KMS-11 (cell line): Measurements from ENCODE around the gene SCN1A.
"Not testable (repeated sequence)": the region's sequence is repeated elsewhere in the genome, so short reads cannot be mapped to it uniquely, and the experiment has no call there.

ENCODE experiments used
- H2AFZ ChIP-seq: fragments of 200-600 bp; sonication (generic); 2 replicates; pipeline ENCODE4 v1.6.1; 2016; ENCODE audit warnings: antibody characterized with exemption, mixed run types, low read depth
- H3K27ac ChIP-seq: fragments of 200-600 bp; sonication (generic); 2 replicates; pipeline ENCODE4 v1.6.1; 2016; ENCODE audit warnings: mild to moderate bottlenecking, mixed run types
- H3K27me3 ChIP-seq: fragments of 200-600 bp; sonication (generic); 2 replicates; pipeline ENCODE4 v1.6.1; 2017; ENCODE audit warnings: mild to moderate bottlenecking, low read depth, mixed run types, moderate library complexity; ENCODE audit not compliant: insufficient read depth
- H3K36me3 ChIP-seq: fragments of 200-600 bp; sonication (generic); 2 replicates; pipeline ENCODE4 v1.6.1; 2017; ENCODE audit warnings: mild to moderate bottlenecking, mixed run types; ENCODE audit not compliant: insufficient read depth
- H3K4me1 ChIP-seq: fragments of 200-600 bp; sonication (generic); 2 replicates; pipeline ENCODE4 v1.6.1; 2016; ENCODE audit warnings: mild to moderate bottlenecking, low read depth, mixed run types; ENCODE audit not compliant: poor library complexity, severe bottlenecking
- H3K4me2 ChIP-seq: fragments of 200-600 bp; sonication (generic); 2 replicates; pipeline ENCODE4 v1.7.0; 2016; ENCODE audit warnings: mild to moderate bottlenecking, mixed run types
- H3K4me3 ChIP-seq: fragments of 200-600 bp; sonication (generic); IDR thresholded peaks from 2 replicates; pipeline ENCODE4 v1.6.1; 2017; ENCODE audit warnings: low read depth, low read length, mixed read lengths; ENCODE audit not compliant: insufficient read depth
- H3K79me2 ChIP-seq: fragments of 200-600 bp; sonication (generic); 2 replicates; pipeline ENCODE4 v1.6.1; 2016; ENCODE audit warnings: low read depth, mixed run types; ENCODE audit not compliant: insufficient read depth
- H3K9ac ChIP-seq: fragments of 200-600 bp; sonication (generic); 2 replicates; pipeline ENCODE4 v1.6.1; 2016; ENCODE audit warnings: mild to moderate bottlenecking, mixed run types
- H4K20me1 ChIP-seq: fragments of 200-600 bp; sonication (generic); 2 replicates; pipeline ENCODE4 v1.6.1; 2016; ENCODE audit warnings: mild to moderate bottlenecking, mixed run types; ENCODE audit not compliant: insufficient read depth
- CTCF ChIP-seq: fragments of 200-600 bp; sonication (generic); conservative IDR thresholded peaks from 2 replicates; pipeline ENCODE4 v1.6.1; 2017; ENCODE audit warnings: low read depth, mild to moderate bottlenecking, antibody characterized with exemption, low read length, moderate library complexity, mixed read lengths

Gene SCN1A

GRCh38 chr2:166140475-166140874 lies 12.7 kb upstream of the SCN1A start:
- Histone ChIP-seq H3K36me3 (no peaks in the 10 kb centered on the region), H3K27me3 (no peaks in the 10 kb centered on the region), H3K4me2 (no peak overlapping the region), H3K79me2 (no peaks in the 10 kb centered on the region), H3K27ac (no peak overlapping the region), H3K4me1 (no peaks in the 10 kb centered on the region), H3K9ac (no peak overlapping the region), H2AFZ (no peak overlapping the region), H4K20me1 (no peaks in the 10 kb centered on the region), H3K4me3 (no peak overlapping the region)
- TF ChIP-seq CTCF, result no peak

GRCh38 chr2:166139479-166139878 lies 11.7 kb upstream of the SCN1A start:
- not testable (repeated sequence) for H4K20me1 ChIP-seq, H3K79me2 ChIP-seq, H3K4me1 ChIP-seq, H3K27me3 ChIP-seq, H2AFZ ChIP-seq, H3K27ac ChIP-seq, H3K4me2 ChIP-seq, H3K36me3 ChIP-seq, H3K4me3 ChIP-seq, H3K9ac ChIP-seq

- no peak for TF ChIP-seq CTCF
- no peaks in the 10 kb centered on the region for H3K27me3 ChIP-seq
- no peak overlapping the region for H3K4me3 ChIP-seq
- H3K36me3 ChIP-seq, result no peaks in the 10 kb centered on the region
- H3K9ac ChIP-seq, result no peak overlapping the region
- no peaks in the 10 kb centered on the region for H3K79me2 ChIP-seq
- H4K20me1 ChIP-seq, result no peaks in the 10 kb centered on the region
- no peaks in the 10 kb centered on the region for H3K4me1 ChIP-seq
- H3K27ac ChIP-seq, result no peak overlapping the region
- no peak overlapping the region for H2AFZ ChIP-seq
- H3K4me2 ChIP-seq, result no peak overlapping the region
These were observed 10.8 kb upstream of the SCN1A start for GRCh38 chr2:166138667-166139066.

- no peak overlapping the region for H3K9ac ChIP-seq
- no peaks in the 10 kb centered on the region for H3K79me2 ChIP-seq
- no peaks in the 10 kb centered on the region for H3K36me3 ChIP-seq
- H3K4me1 ChIP-seq, result no peaks in the 10 kb centered on the region
- no peak overlapping the region for H2AFZ ChIP-seq
- no peak for TF ChIP-seq CTCF
- H3K27ac ChIP-seq, result no peak overlapping the region
- H3K4me3 ChIP-seq, result no peak overlapping the region
- no peaks in the 10 kb centered on the region for H3K27me3 ChIP-seq
- no peaks in the 10 kb centered on the region for H4K20me1 ChIP-seq
- no peak overlapping the region for H3K4me2 ChIP-seq
These were observed 10.3 kb upstream of the SCN1A start for GRCh38 chr2:166138144-166138543.

GRCh38 chr2:166137331-166137730 lies 9.5 kb upstream of the SCN1A start:
- Histone ChIP-seq H3K9ac (no peak overlapping the region), H3K36me3 (no peaks in the 10 kb centered on the region), H2AFZ (no peak overlapping the region), H4K20me1 (no peaks in the 10 kb centered on the region), H3K4me3 (no peak overlapping the region), H3K27me3 (no peaks in the 10 kb centered on the region), H3K4me1 (no peaks in the 10 kb centered on the region), H3K27ac (no peak overlapping the region), H3K79me2 (no peaks in the 10 kb centered on the region), H3K4me2 (no peak overlapping the region)
- TF ChIP-seq CTCF, result no peak
